Left colon (tissue), 2 donors: ENCODE measurements around the gene PCA3. TPM values are rescaled to one million over a fixed set of nuclear protein-coding genes. Genes with fewer than 3 reads are reported as not detected.
"Not testable (repeated sequence)": the region's sequence is repeated elsewhere in the genome, so short reads cannot be mapped to it uniquely, and the experiment has no call there.

Experiments used
- ATAC-seq: fragments of 200-7000 bp; cut with Tn5 transposase; one replicate; pipeline ENCODE4 v1.9.1; 2020; ENCODE audit warnings: mild to moderate bottlenecking, moderate library complexity
- DNase-seq, 2 donors: peaks; one replicate each; pipeline ENCODE4 v3.0.0-alpha.2; 2020
- intact Hi-C, 2 donors: fragments of 100-400 bp; cut with DNase I in 1 of 2; cut with micrococcal nuclease in 1 of 2; formaldehyde crosslinking; loops; one replicate each; pipeline versions ENCODE4 v1.11.2 to v1.14.0; 2022; cut with DNase I, micrococcal nuclease
- long read RNA-seq: library from polyadenylated mRNA; unstranded; transcript quantifications from one replicate; pipeline ENCODE4 v2.0.0, GENCODE V29; 2021
- total RNA-seq, 2 donors: library from RNA; stranded (reverse); fragmentation: NEBNext Ultra II Directional; extraction: Animal tissue kit (Norgen Biotek cat#: 25700); gene quantifications; one replicate each; pipeline ENCODE4 v1.2.1, GENCODE V29; 2021
- donor health status: DM: no; HTN: no; CAD: no.
- donor health status: DM: yes; HTN: yes; CAD: no.

PCA3 gene
- not detected for total RNA-seq
- long read RNA-seq, partial matches to known transcripts, result 0 of 1 reads
- long read RNA-seq, other reads (novel, unspliced or antisense), result 1 of 1 reads

DNA sequence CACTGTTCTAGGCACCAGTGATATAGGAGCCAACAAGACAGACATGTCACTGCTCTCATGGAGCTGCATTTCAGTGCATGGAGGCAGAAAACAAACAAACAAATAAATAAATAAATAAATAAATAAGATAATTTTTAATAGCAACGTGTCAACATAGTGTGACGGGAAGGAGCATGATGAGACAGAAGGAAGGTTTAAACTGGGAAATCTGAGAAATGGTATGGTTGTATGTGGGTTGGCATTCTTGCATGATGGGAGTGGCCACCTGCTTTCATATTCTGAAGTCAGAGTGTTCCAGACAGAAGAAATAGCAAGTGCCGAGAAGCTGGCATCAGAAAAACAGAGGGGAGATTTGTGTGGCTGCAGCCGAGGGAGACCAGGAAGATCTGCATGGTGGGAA is at the start of gene PCA3:
TSS of gene PCA3 (plus strand) at position 301 of the 400 bp plus-strand sequence.
- ATAC-seq, result no peak
- DNase-seq, result no peak
- intact Hi-C loops, result no loop called here

DNA sequence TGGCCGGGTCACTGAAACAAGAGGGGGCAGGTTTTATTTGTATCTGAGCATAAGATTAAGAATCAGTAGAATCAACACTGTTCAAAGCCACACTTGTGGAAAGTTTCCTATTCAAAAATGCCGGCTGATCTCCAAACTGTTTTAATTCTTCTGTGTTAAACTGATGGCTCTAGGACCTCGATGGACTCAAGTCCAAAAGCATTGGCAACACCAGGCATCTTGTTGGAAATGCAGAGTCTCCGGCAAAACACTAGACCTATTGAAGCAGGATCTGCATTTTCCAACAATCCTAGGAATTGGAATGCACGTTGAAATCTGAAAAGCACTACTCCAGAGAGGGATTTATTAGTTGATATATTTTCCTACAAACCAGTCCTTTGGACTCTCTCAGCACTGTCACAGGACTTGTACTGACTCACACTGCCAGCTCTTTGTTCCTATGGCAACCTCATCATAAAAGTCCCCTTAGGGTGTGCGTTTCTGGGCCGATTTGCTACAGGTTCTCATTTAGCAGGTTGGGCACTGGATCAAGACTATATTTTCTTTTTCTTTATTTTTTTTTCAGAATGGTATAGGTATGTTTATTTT is 48.1 kb upstream of the PCA3 start:
- intact Hi-C loops, result no loop called here
- ATAC-seq, result peak; percentile 60
- DNase-seq, result no peak

DNA sequence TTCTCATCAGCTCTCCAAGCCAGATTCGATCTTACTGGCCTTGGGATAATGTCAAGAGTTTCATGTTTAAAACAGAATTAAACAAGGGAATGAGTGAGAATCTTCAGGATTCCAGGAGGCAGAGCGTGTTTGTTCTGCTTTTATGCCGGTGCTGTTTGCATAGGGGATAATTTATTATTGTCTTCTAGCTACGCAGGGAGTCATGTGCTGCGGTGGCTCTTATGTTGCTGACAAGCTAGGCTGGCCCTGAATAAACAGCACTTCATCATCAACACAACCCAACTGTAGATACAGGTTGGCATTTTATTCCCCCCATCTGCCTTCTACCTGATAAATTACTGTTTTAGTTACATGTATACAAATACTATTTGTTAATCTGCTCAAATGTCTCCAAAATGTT is 47.1 kb upstream of the PCA3 start:
- intact Hi-C loops, result no loop called here
- ATAC-seq (peak; percentile 76), DNase-seq (no peak)

DNA sequence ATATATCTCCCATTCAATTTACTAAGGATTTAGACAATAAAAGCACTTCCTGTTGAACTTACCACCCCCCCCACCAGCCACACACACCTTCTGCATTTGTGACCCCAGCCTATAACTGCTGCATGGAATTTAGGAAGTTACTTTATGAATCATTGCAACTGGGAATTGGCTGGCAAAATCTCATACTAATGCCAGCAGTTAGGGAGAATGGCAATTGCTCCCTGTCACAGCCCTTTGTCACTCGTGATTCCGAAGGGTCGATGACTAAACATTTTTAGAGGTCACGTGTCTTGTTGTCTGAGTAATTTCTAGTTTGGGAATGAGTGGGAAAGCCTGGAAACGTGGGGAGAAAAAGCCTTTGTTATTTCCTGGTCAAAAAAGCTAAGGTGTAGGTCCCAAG is 46.6 kb upstream of the PCA3 start:
- no peak for DNase-seq
- intact Hi-C loops, result no loop called here
- ATAC-seq, result peak; percentile 56

DNA sequence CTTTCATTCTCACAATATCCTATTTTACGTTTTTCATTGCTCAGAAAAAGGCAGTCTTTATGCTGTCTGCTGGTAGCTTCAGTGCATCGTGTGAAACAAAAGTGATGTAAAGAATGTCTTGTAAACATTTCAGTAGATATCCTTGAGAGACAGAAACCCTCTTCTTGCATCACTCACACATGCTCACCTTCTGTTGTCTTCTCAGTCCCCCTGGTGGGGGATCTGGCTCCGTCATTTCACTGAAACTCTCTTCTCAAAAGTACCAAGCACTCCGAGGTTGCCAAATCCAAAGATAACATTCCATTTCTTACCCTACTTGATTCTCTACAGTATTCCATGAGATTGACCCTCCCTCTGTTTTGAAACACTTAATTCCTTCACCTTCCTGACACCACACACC is 46.1 kb upstream of the PCA3 start:
- intact Hi-C loops, result no loop called here

DNA sequence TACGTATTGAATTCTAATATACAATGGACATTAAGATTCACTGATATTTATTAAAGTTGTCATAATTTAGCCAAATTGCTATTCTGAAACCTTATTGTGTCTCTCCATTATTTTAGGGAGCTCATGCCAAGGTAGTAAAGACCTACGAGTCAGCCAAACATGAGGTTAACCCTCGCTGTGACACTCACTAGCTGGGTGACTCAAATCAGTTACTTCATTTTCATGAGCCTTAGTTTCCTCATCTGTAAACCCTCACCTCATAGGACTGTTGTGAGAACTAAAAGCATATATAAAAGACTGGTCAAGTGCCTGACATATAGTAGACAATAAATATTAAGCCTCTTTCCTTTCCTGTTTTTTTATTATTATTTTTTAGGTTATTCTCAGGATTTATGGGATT is 44.0 kb upstream of the PCA3 start:
- intact Hi-C loops, result no loop called here
- ATAC-seq (no peak), DNase-seq (no peak)

More for the DNA sequence above, 46.1 kb upstream of the PCA3 start:
- DNase-seq (no peak), ATAC-seq (no peak)

DNA sequence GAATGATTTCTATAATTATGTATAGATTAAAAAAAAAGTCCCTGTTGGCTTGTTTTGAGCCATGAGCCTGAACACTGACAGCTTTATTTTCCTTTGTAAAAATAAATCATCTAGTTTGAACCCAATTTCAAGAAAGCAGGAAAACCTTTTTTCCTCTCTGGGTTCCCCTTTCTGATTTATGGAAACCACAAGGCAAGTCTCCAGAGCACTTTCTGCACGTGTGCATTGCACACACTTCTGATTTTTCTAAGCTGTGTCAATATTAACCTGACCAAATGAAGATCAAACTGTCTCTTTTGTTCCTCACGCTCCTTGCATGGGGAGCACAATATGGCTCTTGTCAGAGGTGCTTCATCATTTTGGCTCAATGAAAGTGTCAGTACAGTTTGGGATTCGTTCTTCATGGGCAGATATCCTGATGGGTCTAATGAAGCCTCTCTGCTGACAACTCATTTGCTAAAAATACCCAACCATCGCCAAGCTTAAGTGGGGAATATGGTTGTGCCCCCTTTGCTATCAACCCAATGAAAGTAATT is 39.2 kb upstream of the PCA3 start:
- DNase-seq (no peak), ATAC-seq (no peak)
- intact Hi-C loops, result no loop called here

DNA sequence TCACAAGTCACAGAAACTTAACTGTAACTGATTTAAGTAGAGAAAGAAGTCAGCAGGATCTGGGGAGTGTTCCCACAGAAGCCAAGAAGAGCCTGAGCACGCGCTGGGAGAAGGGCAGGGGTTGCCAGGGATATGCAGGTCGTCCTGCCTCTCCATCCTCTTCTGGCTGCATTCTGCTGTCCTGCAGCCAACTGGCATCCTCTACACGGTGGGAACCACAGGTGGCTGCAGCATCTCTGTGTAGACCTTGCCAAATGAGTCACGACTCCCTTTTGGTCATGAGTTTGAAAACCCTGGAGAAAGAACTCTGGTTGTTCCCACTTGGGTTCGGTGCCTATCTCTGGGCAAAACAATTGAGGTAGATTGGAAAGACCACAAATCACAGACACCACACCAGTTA is 38.4 kb upstream of the PCA3 start:
- no peak for ATAC-seq
- DNase-seq, result no peak
- intact Hi-C loops, result no loop called here

DNA sequence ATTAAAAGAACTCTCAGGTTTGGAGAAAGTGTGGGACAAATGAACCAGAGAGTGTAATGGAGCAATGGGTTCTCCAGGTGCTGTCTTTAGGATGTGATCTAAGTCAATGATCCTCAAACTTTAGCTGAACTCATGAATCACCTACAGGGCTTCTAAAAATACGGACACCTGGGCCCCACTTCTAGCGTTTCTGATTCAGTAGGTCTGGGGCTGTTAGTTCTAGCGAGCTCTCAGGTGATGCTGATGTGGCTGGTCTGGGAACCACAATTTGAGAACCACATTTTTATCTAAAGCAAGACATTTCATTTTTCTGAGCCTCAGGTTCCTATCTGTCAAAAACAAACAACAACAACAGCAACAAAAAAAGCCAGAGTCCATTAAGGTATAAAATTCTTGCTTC is 35.1 kb upstream of the PCA3 start:
- no peak for ATAC-seq
- DNase-seq, result no peak
- intact Hi-C loops, result no loop called here

DNA sequence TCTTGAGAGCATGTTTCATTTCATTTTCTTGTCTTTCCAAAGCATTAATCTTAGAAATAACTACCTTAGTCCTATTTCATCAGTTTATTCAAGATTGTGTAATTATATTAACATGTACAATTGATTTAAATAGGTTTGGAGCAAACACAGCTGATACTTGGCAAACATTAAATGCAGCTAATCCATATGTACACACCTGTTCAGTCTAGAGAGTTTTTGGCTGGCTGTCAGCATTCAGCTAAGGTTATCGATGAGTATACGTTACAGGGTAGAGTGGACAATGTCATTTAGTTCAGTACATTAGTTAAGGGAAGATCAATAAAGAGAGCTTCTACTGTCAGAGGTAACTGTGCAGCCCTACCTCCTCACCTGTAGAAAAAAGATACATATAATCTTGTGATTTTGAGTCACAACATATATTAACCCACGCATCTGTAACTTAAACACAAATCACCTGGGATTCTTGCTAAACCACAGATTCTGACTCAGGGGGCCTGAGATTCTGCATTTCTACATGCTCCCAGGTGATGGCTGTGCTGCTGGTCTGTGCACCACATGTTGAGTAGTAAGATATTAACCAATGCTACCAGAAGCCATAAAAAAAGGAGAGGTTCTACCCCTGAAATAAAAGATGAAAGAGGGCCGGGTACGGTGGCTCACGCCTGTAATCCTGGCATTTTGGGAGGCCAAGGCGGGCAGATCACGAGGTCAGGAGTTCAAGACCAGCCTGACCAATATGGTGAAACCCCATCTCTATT is 34.1 kb upstream of the PCA3 start:
- ATAC-seq (peak; percentile 64), DNase-seq (no peak)
- intact Hi-C loops, result no loop called here

DNA sequence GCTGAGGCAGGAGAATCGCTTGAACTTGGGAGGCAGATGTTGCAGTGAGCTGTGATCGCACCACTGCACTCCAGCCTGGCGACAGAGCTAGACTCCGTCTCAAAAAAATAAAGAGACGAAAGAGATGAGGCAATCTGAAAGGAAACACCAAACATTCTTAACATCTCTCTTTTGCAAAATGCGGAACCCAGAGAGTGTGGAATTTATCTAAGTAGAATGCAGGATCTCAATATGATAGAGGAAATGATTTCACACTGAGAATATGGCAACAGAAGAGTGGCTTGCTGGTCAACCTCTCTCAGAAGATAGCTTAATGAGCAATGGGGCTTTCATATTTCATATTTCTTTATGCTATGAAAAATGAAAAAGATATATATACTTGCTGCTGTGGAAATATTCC is 33.4 kb upstream of the PCA3 start:
- ATAC-seq (no peak), DNase-seq (no peak)
- intact Hi-C loops, result no loop called here

DNA sequence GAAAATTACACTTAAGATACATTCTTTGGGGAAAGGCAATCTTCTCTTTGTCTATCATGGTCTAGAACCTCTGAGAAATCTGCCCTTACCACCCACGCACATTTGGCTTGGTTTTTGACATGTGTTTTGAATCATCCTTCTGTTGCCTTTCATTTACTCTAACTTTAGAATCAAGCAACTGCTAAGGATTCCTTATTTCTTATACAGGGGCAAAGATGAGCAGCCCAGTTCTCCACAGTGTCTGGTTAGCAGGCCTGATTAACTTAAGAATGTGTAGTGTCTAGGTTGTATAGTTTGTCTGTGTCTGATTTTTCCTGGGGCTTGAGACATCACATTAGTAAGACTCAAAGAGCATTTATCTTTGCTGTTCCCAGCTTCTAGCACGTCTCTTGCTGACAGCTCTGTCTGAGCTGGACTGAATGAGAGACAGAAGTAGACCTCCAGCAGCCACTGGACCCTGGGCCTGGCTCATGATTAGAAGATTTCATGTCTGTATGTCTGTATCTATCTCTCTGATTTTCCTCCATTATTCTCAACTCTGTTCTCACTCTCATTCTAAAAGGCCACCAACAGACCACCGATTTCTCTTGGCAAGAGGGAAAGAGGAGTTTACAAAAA is 31.8 kb upstream of the PCA3 start:
- intact Hi-C loops, result no loop called here
- DNase-seq, result no peak
- no peak for ATAC-seq

DNA sequence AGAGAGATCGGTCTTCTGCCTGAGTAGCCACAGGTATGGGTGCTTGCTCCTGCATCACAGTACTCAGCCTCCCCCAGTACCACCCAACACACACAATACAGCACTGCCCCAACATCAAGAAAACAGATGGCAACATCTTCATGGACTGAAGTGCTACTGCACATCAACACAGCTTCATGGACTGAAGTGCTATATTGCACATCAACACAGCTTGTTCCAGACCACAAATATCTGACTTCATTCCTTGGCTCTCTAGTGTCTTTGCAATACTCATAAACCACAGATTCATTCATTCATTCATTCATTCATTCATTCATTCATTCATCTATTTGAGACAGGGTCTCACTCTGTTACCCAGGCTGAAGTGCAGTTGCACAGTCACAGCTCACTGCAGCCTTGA is 31.1 kb upstream of the PCA3 start:
- ATAC-seq (no peak), DNase-seq (no peak)
- intact Hi-C loops, result no loop called here

DNA sequence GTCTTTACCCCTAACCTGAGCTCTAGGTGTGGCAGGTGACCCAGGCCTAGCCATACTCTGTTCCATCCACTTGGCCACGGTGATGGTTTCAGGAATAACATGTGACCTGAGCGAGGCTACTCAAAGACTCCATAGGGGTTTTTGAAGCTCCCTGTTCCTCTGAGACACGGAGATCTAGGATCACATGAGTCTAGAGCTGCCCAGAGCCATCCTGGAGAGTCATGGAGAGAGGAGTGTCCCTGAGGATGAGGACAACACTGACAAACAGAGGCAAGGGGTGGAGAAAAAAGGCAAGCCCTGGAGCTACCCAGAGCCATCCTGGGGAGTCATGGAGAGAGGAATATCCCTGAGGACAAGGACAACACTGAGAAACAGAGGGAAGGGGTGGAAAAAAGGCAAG is 29.5 kb upstream of the PCA3 start:
- intact Hi-C loops, result no loop called here
- no peak for DNase-seq
- ATAC-seq, result no peak

DNA sequence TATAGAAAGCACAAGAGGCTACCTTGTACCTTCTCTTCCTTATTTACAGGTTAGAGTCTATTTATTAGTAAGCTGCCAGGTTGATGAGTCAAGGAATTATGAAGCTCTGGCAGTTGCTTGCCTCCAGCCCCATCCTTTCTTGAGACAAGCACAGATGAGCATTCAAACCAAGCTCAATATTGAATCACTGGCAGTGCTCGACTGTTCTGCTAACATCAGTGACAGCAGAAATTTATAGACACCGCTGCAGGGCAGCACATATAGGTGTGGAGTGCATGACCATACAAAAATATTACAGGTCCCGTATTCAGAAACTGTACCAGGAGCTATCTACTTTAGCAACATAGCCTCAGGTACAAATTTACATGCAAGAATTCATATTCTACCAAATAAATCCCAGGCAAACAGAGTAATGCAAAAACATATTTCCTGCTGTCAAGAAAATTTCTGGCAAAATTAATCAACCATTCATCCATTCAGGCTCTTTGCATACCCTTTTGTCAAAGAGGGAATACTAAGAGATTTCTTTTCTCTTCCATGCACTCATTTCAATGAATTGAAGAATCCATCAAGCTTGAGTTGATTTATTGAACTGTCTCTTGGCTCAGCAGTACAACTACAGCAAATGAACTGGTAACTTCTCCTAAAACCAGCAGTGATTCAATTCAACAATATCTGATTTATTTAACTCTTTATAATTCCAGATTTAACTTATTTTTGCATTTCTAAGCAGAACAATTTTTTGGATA is 26.9 kb upstream of the PCA3 start:
- DNase-seq, result no peak
- ATAC-seq, result no peak

DNA sequence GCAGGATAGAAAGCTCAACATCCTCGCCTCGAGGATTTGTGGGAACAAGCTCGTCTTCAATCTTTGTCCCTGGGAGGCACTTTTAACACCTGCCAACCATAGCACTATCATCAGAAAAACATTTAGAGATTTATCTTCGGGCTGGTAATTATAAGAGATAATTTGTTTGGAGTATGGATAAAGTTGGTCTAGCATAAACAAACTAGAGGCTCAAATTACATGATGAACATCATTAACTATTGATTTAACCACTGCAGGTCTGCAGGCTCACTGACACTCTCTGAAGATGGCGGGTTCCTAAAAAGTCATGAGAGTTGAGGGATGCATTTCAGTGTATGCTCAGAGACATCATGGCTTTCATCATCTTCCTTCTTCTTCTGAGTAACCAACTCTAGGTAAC is 25.8 kb upstream of the PCA3 start:
- intact Hi-C loops, result no loop called here
- ATAC-seq (no peak), DNase-seq (no peak)

More for the DNA sequence above, 26.9 kb upstream of the PCA3 start:
- intact Hi-C loops, result no loop called here

DNA sequence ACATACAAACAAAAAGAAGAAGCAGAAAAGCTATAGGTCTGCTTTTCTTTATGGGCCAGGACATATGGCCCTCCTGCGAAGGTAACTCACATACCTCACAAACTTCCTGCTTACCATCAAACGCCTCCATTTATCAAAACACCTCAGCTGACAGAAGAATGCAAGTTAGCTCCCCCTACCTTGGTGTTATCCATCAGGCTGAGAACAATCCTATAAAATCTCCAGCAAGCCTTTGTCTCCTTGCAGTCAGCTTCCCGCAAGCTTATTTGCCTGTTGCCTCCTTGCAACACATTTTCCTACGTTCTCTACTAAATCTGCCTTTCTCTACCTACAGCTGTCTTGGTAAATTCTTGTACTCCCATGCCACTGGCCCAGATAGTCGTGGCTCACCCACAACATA is 22.7 kb upstream of the PCA3 start:
- DNase-seq (no peak), ATAC-seq (no peak)
- intact Hi-C loops, result no loop called here

DNA sequence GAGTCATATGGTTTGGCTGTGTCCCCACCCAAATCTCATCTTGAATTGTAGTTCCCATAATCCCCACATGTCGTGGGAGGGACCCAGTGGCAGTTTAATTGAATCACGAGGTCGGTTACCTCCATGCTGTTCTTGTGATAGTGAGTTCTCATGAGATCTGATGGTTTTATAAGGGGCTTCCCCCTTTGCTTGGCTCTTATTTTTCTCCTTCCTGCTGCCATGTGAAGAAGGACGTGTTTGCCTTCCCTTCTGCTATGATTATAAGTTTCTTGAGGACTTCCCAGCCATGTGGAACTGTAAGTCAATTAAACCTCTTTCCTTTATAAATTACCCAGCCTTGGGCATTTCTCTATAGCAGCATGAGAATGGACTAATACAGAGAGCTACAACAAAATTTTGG is 21.3 kb upstream of the PCA3 start:
- DNase-seq, intact Hi-C loops, ATAC-seq: not testable (repeated sequence)

DNA sequence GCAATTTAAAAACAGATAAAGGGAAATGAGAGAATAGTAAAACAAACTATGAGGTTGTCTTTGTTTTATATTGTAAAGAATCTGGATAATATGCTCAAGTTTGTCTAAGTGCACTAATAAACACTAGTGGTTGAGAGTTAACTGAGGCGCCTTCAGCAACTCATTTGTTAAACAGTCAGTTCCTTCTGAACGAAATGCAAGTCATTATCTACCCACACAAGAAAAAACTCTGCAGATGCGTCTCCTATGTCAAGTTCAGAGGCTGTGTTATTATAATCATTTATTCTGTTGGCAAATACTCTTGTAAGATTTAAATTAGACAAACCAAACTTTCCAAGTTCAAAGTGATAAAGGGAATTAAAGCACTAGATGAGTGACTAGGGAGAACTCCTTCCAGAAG is 20.3 kb upstream of the PCA3 start:
- DNase-seq (no peak), ATAC-seq (no peak)
- intact Hi-C loops, result no loop called here
